NCI-H524 treated with DMSO at 0.1 percent for 48 hours (cell line): Measurements from ENCODE around the gene TEN1.

ENCODE experiments used
- DNase-seq: peaks from one replicate; lab custom pipeline; 2025; lab: John Stamatoyannopoulos, UW

TEN1 gene

GRCh38 chr17:75976175-75976848 lies 2.7 kb upstream of the TEN1 start:
- DNase-seq, result no peak

GRCh38 chr17:75979705-75980187 lies 706 bp downstream of the TEN1 start:
- no peak for DNase-seq

GRCh38 chr17:75980188-75981018 lies 1.4 kb downstream of the TEN1 start:
- no peak for DNase-seq

GRCh38 chr17:75981019-75981615 lies 2.1 kb downstream of the TEN1 start:
- no peak for DNase-seq

- DNase-seq, result no peak
Measured at GRCh38 chr17:75983501-75984181, 4.6 kb downstream of the TEN1 start.

- DNase-seq, result no peak
Measured at GRCh38 chr17:75985986-75986385, 6.9 kb downstream of the TEN1 start.

- no peak for DNase-seq
Measured at GRCh38 chr17:75987041-75987440, 8.0 kb downstream of the TEN1 start.

- no peak for DNase-seq
Measured at GRCh38 chr17:75991396-75991795, 12.4 kb downstream of the TEN1 start.

GRCh38 chr17:75994802-75995370 lies 15.8 kb downstream of the TEN1 start:
- DNase-seq, result no peak

GRCh38 chr17:75995385-75995925 lies 16.4 kb downstream of the TEN1 start:
- DNase-seq, result no peak

- no peak for DNase-seq
Measured at GRCh38 chr17:75996665-75997590, 17.9 kb downstream of the TEN1 start.

GRCh38 chr17:75998327-75998795 lies 19.3 kb downstream of the TEN1 start:
- DNase-seq, result no peak

GRCh38 chr17:76000016-76000754 lies 21.1 kb downstream of the TEN1 start:
- no peak for DNase-seq

GRCh38 chr17:76000755-76001521 lies 21.9 kb downstream of the TEN1 start, which contains the start of gene CDK3:
Gene CDK3 (plus strand): TSS chr17:76000855. CDS start chr17:76001426, 571 bp downstream.
- no peak for DNase-seq

- no peak for DNase-seq
Measured at GRCh38 chr17:76002100-76002499, 23.1 kb downstream of the TEN1 start.

- DNase-seq, result no peak
Measured at GRCh38 chr17:76003915-76004314, 24.9 kb downstream of the TEN1 start.

GRCh38 chr17:76004750-76005262 lies 25.8 kb downstream of the TEN1 start:
- DNase-seq, result no peak
